ENCODE measurements around the gene GPATCH2L.

The GPATCH2L gene

DNA sequence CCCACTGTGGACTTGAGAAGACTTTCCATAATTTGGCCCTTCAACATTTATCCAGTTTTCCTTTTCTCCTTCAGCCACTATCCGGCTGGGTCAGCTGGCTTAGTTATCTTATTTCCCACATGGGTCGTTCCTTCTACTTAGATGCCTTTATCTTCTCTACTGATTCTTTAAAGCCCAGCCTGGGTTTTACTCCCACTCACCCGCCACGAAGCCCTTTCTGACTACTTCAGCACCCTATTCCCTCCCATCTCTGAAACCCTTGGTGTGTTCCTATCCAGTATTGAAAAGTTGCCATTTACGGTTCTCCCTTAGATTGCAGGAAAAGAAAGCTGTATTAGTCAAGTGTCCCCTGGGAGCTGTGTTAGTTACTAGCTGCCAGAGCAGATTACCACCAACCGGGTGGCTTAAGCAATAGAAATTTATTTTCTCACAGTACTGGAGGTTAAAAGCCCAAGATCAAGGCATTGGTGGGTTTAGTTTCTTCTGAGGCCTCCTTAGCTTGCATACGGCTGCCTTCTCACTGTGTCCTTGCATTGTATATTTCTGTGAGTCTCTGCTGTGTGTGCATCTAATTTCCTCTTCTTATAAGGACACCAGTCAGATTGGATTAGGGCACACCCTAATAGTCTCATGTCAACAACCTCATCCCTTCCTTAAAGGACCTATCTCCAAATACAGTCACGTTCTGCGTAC is 105.5 kb downstream of the GPATCH2L start:
- DNase-seq (ENCODE audit: low spot score) = no peak

DNA sequence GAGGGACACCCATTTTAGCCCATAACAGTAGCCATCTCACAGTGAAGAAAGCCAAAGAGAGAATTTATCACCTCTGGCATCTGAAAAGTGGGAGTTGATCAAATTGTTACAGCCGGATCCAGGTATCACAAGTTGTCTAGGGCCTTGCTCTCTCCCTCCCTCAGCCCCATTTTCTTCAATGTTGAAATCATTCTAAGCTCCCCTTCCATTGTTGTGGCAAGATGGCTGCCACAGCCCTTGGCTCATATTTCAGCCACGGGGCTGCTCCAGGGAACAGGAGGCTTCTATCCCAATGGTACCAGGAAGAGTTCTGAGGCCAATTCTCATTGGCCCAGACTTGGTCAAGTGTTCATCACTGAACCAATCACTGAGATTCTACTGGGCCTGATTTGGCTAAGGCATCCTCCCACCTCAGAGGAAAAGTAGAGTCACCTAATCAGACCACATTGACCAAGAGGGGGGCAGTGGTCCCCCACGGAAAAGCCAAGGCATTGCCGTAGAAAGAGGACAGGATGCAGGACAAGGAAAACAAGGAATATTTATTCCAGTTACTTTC is 106.2 kb downstream of the GPATCH2L start:
- DNase-seq (ENCODE audit: low spot score) = no peak

DNA sequence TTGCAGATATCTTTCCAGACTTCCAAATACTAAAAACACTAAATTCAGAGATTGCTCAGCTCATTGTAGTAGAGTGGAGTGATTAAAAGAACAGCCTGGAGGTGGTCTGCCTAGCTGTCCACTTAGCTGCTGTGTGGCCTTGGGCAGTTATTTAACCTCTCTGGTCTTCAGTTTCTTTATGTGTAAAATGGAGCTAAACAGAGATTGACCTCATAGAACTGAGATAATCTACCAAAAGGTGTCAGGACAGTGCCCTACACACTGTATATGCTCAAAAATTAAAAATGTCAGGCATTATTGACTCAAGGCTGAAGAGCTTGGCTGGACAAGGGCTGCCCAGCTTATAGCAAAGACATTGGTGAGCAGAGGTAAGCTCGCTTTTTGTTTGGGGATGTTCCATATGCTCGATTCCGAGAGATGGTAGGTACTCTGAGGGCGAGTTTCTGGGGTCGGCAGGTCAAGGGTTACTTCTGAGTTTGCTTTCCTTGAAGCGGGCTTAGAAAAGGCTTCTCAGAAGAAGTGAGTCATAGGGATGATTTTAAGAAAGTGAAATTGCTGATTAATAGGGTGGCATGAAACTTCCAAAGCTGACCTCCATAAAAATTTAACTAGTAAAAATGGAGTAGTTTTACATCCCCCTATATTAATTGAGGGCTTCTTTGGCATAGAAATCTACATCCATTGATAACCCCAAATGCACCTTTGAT is 107.5 kb downstream of the GPATCH2L start:
- DNase-seq (ENCODE audit: low spot score) = no peak

DNA sequence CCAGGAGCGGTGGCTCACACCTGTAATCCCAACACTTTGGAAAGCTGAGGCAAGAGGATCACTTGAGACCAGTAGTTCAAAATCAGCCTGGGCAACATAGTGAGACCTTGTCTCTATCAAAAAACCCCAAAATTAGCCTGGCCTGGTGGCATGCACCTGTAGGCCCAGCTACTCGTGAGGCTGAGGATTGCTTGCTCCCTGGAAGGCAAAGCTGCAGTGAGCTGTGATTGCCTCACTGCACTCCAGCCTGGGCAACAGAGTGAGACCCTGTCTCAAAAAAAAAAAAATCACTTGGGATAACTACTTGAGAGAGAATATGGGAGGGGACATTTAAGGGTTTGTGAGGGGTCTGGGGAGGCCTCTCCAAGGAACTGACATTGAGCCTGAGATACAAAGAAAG is 109.0 kb downstream of the GPATCH2L start:
- DNase-seq (ENCODE audit: low spot score) = no peak

DNA sequence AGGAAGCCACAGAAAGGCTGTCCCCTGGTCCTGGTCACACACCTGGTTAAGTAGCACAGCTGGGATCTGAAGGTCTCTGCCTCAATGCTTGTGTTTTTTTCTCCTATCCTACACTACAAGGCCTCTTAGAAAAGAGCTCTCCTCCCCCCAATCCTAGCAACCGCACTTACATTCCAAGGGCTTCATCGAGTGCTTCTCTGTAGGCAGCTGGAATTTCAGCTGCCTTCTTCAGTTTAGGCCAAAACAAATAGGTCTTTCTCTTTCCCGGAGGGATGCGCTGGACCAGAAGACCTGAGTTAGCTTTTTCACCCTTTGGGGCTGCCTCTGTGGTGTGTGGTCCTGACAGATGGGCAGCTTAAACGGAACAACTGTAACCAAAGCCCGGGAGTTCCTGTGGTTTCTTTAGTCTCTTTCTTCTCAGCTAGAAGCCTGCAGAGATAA is 109.7 kb downstream of the GPATCH2L start:
- no peak for DNase-seq (ENCODE audit: low spot score)

DNA sequence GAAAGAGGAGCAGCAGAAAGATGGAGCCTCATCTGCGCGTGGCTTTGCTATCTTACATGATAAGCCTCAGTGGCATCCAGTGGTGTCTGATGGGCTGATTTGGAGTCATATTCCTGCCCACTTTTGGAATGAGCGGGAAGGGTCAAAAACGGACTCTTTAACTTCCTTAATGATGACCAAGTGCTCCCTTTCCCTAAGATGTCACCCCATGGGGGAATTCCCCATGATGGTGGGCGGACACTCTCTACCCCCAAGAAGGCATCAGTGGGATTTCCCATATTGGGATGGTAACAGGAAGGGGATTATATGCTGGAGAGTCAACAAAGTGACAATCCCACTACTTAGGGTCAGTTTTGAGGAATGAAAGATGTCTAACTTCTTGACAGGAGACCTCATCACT is 110.9 kb downstream of the GPATCH2L start:
- DNase-seq (ENCODE audit: low spot score) = no peak

Data from RKO (cell line).